Large intestine (tissue), 3 donors: ENCODE data around the gene PTH1R. TPM values are rescaled to one million over a fixed set of nuclear protein-coding genes. Genes with fewer than 3 reads are reported as not detected.

Experiments used
- DNase-seq, 2 donors: peaks; one replicate each; pipeline versions ENCODE4 v3.0.0 to v3.0.0-alpha.2; 2013
- H3K27ac ChIP-seq: one replicate; pipeline ENCODE4 v1.5.1; 2013; ENCODE audit warnings: low read length
- H3K27me3 ChIP-seq: 2 replicates; pipeline ENCODE4 v1.6.1; 2013; ENCODE audit warnings: low read length; ENCODE audit not compliant: control insufficient read depth, insufficient read depth
- H3K36me3 ChIP-seq: 2 replicates; pipeline ENCODE4 v1.6.1; 2013; ENCODE audit warnings: low read length; ENCODE audit not compliant: control insufficient read depth, insufficient read depth
- H3K4me1 ChIP-seq: one replicate; pipeline ENCODE4 v1.6.1; 2013; ENCODE audit warnings: low read length; ENCODE audit not compliant: control insufficient read depth, insufficient read depth
- H3K4me3 ChIP-seq: one replicate; pipeline ENCODE4 v1.5.1; 2013; ENCODE audit warnings: low read length
- H3K9me3 ChIP-seq: one replicate; pipeline ENCODE4 v1.6.1; 2013; ENCODE audit warnings: mild to moderate bottlenecking, low read depth, low read length, moderate library complexity; ENCODE audit not compliant: control insufficient read depth
- WGBS: methylation state at CpG from one replicate; pipeline ENCODE4 v1.1.5; 2013; ENCODE audit warnings: low lambda C conversion rate; ENCODE audit not compliant: insufficient coverage; 5-methylcytosine and 5-hydroxymethylcytosine counted together
- polyA plus RNA-seq: library from polyadenylated mRNA; unstranded; fragments of 120-200 nt; gene quantifications from one replicate; pipeline ENCODE4 v1.2.1, GENCODE V29; 2013

The PTH1R gene
- polyA plus RNA-seq, 1 donor: 8.7 TPM

DNA sequence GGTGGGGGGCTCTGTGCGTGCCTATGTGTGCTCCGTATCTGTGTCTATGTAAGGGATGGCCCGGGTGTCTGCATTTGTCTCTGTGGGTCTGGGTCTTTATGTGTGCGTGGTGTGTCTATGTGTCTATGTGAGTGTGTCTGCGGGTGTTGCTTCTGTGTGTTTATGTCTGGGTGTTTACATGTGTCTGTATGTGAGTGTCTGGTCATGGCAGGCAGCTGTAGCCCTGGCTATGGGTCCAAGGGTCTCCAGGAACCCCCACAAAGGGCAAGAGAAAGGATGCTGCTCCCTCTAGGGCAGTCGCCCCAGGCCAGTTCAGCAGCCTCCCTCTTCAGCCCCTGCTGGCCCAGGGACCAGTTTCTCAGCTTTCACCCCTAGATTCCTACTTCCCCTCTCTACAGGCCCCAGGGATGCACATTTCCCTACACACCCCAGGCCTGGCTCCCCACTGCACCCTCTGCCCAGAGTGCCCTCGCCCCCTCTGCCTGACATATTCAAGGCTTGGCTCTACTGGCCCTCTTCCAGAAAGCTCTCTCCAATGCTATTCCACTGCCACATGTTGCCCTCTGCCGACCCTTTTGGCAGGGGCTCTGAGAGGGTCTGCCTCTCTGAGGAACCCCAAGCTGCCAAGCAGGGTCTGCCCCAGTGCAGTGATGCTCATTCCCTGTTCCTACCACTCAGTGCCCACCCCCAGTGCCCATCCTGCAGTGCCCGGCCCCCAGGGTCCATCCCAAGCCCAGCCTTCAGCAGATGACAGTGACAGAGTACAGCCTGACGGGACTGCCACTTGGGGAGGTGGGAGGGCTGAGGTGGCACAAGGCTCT, 13.2 kb upstream of the PTH1R start:
- Histone ChIP-seq H3K27ac (peak overlapping the region; percentile 58), H3K36me3 (no peaks in the 10 kb centered on the region), H3K27me3 (no peaks in the 10 kb centered on the region), H3K4me3 (no peak overlapping the region), H3K9me3 (no peaks in the 10 kb centered on the region), H3K4me1 (peaks cover 58% of the 10 kb centered on the region)
- WGBS: no CpG with 5 or more reads among the region's 10 CpGs
- no peak for DNase-seq

DNA sequence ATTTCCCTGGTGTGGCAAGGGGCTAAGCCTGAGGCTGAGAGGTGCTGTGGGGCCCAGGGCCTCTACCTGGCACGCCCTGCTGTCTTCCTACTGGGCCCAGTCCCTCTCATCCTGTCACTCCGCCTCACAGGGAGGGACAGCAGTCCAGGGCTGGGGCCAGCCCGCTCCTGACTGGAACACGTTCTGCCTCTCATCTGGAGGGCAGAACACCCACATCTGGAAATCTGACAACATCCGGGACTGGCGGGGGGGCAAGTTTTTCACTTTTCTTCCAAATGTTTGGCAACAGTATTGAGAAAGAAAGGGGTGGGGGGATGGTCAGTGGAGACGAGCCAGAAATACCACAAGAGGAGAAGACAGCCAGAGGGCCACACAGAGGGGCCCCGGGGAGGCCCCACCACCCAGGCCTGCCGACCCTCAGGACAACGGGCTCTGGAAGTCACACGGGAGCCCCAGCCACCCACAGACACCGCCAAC, 12.5 kb upstream of the PTH1R start:
- Histone ChIP-seq H3K27ac (peak overlapping the region; percentile 58), H3K4me1 (peaks cover 52% of the 10 kb centered on the region), H3K36me3 (no peaks in the 10 kb centered on the region), H3K9me3 (no peaks in the 10 kb centered on the region), H3K27me3 (no peaks in the 10 kb centered on the region), H3K4me3 (no peak overlapping the region)
- WGBS: no CpG with 5 or more reads among the region's 12 CpGs
- peak in 1 of 2 donors; percentile 55 for DNase-seq

DNA sequence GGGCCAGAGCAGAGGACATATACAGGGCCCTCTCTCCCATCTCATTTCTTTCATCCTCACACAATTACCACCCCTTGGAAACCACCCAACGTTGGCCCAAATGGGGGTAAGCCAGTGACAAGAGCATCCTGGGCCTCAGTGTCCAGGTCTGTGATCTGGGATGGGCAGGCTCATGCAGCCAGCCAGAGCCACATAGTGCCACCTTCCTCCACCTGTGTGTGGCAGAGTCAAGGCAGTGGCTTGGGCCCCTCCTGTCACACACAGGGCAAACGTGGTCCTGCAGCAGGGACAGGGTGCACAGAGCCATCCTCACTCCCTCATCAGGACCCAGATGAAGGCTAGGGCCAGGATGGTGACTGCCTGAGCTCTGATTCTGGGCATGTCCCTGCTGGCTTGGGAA, 12.0 kb upstream of the PTH1R start:
- no peaks in the 10 kb centered on the region for H3K27me3 ChIP-seq

DNA sequence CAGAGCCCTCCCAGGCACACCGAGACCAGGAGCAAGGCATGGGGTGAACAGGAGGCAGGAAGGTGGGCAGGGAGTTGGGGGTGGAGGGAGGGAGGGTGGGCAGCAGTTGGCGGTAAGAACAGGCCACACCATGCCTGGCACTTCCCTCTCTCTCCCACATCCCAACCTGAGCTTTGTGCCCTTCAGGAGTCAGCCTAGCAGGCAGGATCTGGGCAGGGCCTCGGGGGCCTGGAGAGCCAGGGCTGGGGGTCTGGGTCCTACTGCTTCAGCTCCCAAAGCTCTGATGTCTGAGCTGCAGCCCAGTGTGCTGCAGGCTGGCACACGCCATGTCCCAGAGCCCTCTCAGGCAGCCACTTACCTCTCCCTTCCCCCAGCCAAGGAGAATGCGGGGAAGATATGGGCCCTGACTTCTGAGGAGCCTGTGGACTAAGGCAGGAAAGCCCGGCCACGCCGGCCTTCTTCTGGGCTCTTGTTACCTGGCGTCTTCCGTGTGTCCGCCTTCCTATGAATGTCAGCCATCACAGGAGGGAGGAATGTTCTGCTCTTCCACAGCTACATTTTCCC, 11.4 kb upstream of the PTH1R start:
- Histone ChIP-seq H3K4me3 (no peak overlapping the region), H3K36me3 (no peaks in the 10 kb centered on the region), H3K27me3 (no peaks in the 10 kb centered on the region), H3K9me3 (no peaks in the 10 kb centered on the region), H3K27ac (no peak overlapping the region), H3K4me1 (peaks cover 58% of the 10 kb centered on the region)
- DNase-seq: no peak
- WGBS: no CpG with 5 or more reads among the region's 11 CpGs

More for the DNA sequence above, 12.0 kb upstream of the PTH1R start:
- Histone ChIP-seq H3K36me3 (no peaks in the 10 kb centered on the region), H3K9me3 (no peaks in the 10 kb centered on the region), H3K4me1 (peaks cover 53% of the 10 kb centered on the region), H3K4me3 (no peak overlapping the region), H3K27ac (peak overlapping the region; percentile 10)
- no peak for DNase-seq
- no CpG with 5 or more reads among the region's 2 CpGs for WGBS

DNA sequence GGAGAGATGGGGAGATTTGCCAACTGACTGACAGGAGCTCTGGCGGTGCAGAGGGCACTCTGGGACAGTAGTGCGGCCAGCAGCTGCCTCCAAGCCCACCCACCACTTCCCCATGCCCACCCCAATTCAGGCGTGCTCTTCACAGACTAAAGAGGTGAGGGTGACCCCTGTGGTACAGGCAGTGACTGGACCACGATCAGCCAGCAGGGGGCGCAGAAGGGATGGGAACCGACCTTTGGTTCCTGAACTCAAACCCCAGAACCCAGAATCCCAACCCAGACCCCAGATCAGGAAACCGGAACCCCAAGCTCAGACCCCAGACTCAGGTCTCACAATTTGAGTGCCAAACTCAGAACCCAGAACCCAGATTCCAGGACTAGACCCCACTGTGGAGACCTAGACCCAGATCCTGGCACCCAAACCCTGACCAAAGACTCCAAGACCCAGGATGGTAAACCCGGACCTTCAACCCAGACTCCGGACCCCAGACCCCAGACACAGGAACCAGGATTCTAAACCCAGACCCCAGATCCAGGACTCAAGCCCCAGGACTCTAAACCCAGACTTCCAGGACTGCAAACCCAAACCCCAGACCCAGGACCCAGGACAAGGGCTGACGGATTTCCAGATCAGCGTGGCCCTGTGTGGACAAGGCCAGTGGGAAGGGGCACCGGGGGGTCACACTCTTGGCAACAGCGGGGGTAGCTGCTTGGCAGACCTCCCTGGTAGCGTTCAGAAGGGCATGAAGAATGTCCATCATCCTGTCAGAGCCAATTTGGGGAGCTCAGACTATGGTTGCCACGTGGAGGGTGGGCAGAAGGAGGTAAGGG, 10.6 kb upstream of the PTH1R start:
- no peaks in the 10 kb centered on the region for H3K9me3 ChIP-seq
- H3K27ac ChIP-seq: no peak overlapping the region
- no peaks in the 10 kb centered on the region for H3K36me3 ChIP-seq
- H3K4me3 ChIP-seq: no peak overlapping the region
- DNase-seq: no peak
- peaks cover 50% of the 10 kb centered on the region for H3K4me1 ChIP-seq
- H3K27me3 ChIP-seq: no peaks in the 10 kb centered on the region
- no CpG with 5 or more reads among the region's 15 CpGs for WGBS

DNA sequence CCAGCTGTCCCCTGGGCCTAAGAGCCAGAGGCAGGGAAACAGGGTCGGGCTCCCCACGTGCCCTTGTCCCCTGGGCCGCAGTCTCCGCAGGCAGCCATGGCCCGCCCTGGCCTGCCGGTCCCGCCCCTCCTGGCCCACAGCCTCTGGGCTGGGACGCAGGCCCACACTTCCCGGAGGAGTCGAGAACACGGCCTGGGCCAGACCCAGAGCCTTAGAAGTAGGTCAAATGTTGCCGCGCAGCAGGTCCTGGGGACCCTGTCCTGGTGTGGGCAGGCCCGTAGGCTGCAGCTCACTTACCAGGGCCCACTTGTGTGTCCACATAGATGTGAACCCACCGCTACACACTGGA, 10.0 kb upstream of the PTH1R start:
- Histone ChIP-seq H3K4me3 (no peak overlapping the region), H3K27ac (no peak overlapping the region)

DNA sequence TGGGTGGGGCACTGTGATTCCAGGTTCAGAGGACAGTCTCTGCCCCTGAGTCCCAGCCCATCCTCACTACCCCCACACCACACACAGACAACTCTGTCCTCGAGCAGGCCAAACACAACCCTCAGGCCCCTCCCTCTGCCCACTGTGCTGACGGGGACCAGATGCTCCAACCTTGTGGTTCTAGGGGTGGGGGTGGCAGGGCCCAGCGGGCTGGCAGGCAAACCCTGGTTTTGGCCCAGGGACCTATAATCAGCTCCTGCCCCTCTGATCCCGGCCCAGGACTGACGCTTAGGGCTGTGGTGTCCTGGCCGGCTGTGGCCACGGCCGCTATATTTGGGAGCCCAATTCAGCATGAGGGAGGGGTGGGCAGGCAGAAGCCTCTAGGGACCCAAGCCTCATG, 9.2 kb upstream of the PTH1R start:
- H3K27me3 ChIP-seq: no peaks in the 10 kb centered on the region
- no CpG with 5 or more reads among the region's 8 CpGs for WGBS
- peaks cover 36% of the 10 kb centered on the region for H3K4me1 ChIP-seq
- no peaks in the 10 kb centered on the region for H3K9me3 ChIP-seq
- H3K4me3 ChIP-seq: no peak overlapping the region
- no peak for DNase-seq
- H3K27ac ChIP-seq: no peak overlapping the region
- H3K36me3 ChIP-seq: no peaks in the 10 kb centered on the region

More for the DNA sequence above, 10.0 kb upstream of the PTH1R start:
- no peaks in the 10 kb centered on the region for H3K27me3 ChIP-seq
- H3K9me3 ChIP-seq: no peaks in the 10 kb centered on the region
- no peaks in the 10 kb centered on the region for H3K36me3 ChIP-seq
- DNase-seq: no peak
- WGBS: no CpG with 5 or more reads among the region's 15 CpGs
- peaks cover 44% of the 10 kb centered on the region for H3K4me1 ChIP-seq

DNA sequence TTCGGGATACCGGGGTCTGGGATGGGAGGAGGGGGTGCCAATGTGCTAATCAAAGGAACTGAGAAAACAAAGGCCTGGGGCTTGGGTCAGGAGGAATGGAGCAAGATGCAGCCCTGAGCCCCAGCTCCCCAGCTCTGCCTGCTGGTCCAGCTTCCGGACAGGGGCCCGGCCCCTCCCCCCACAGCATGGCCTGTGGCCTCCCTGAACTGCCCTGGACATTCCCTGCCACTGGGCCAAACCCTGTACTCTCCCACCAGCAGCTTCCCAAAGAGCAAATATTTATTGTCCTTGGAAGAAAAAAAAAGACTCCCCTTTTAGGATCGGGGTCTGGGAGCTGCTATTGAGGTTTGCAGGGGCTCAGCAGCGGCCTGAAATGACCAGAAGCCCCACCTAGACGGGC, 8.6 kb upstream of the PTH1R start:
- WGBS: no CpG with 5 or more reads among the region's 7 CpGs
- Histone ChIP-seq H3K27ac (no peak overlapping the region), H3K36me3 (no peaks in the 10 kb centered on the region), H3K27me3 (no peaks in the 10 kb centered on the region), H3K4me3 (no peak overlapping the region), H3K9me3 (no peaks in the 10 kb centered on the region), H3K4me1 (peaks cover 34% of the 10 kb centered on the region)
- DNase-seq: no peak

DNA sequence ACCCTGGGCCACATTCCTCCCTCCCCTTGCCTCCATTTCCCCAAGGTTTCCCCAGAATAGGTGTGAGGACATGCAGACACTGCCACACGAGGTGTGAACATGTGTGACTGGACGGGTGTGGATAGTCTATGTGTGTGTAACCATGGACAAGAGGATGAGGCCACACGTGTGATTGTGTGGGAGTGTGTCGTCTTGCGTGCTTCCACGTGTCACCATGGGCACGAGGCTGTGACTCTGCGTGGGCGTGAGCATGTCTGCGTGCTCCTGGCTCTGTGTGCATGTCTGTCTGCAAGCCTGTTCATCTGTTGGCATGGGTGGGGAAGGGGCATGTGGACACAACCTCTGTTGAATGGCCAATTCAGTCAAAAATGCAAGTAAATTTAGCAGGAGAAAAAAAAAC, 8.1 kb upstream of the PTH1R start:
- no peak for DNase-seq

DNA sequence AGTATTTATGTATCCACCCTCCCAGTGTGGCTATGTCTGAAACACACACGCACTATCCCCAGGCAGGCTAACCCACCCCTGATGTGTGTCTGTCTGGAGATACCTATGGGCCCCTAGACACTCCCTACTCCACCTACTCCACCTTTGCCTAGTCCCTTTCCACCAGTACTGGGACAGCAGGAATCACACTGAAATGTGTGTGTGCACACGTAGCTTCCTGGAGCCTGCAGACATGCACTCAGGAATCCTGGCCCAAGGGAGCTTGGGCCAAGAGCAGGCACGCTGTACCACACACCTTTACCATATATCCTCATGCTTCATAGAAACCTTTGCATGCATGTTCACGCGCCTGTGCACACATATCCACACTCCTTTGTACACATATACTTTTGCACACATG, 6.9 kb upstream of the PTH1R start:
- Histone ChIP-seq H3K27ac (no peak overlapping the region), H3K9me3 (no peaks in the 10 kb centered on the region), H3K36me3 (no peaks in the 10 kb centered on the region), H3K4me1 (peaks cover 32% of the 10 kb centered on the region), H3K27me3 (no peaks in the 10 kb centered on the region), H3K4me3 (no peak overlapping the region)
- WGBS: no CpG with 5 or more reads among the region's 5 CpGs
- no peak for DNase-seq

More for the DNA sequence above, 8.1 kb upstream of the PTH1R start:
- Histone ChIP-seq H3K27ac (no peak overlapping the region), H3K4me3 (no peak overlapping the region), H3K36me3 (no peaks in the 10 kb centered on the region), H3K9me3 (no peaks in the 10 kb centered on the region), H3K4me1 (peaks cover 30% of the 10 kb centered on the region), H3K27me3 (no peaks in the 10 kb centered on the region)
- WGBS: no CpG with 5 or more reads among the region's 10 CpGs
